PFSK-1 (cell line): Measurements from ENCODE around the gene TBC1D22A.

Experiments used
- POLR2AphosphoS5 ChIP-seq: IDR thresholded peaks from 2 replicates; pipeline ENCODE4 v1.6.1; 2012; ENCODE audit warnings: low read depth, mild to moderate bottlenecking, control low read depth, low read length, moderate library complexity
- REST ChIP-seq, 2 experiments: IDR thresholded peaks; 2 replicates each; pipeline versions ENCODE4 v1.6.1 to v1.8.0; 2011 to 2012; ENCODE audit warnings: low read depth in 2 of 2, low read length in 2 of 2, control low read depth in 1 of 2, inconsistent platforms in 1 of 2, mild to moderate bottlenecking in 1 of 2, moderate library complexity in 1 of 2; ENCODE audit not compliant: insufficient read depth in 1 of 2
- SIN3A ChIP-seq: IDR thresholded peaks from 2 replicates; pipeline ENCODE4 v1.6.1; 2012; ENCODE audit warnings: mild to moderate bottlenecking, low read length, moderate library complexity, borderline replicate concordance; ENCODE audit not compliant: insufficient read depth

DNA sequence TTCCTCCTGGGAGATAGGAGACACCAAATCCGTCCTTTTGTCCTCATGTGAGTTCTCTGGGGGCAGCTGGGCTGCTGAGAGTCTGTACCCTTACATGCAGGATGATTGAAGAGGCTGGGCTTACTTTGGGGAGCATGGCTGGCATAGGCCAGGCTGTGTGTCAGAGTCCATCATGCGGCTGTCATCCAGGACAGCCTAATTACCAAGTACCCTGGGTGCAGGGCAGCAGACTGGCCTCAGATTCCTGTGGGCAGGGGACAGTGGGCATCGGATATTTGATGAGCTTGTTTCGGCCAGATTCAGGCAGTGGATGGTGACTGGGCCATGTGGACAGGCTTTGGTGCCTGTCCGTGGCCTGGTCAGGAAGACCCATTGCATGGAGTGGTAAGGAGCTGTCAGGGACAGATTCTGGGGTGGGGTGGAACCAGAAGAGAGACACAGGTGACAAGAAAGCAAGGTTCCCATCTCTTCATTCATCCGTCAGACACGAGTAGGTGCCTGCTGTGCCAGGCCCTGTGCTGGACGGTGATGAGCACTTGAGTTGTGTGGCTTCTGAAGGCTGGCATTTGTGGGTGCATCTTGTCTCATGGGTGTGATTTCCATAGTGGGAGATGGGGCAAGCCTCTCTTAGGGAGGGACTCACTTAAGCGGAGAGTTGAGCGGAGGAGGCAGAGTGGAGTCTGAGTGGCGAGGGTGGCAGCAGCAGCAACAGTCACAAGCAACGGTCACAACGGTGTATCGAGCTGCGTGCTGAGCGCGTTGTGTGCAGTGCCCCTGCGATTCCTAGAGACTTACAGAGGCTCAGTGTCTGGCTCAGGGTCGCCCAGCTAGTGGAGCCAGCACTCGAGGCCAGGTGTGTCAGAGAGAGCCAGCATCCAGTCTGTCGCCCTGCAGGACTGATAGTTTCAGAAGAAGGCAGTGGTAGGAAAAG, 48.7 kb downstream of the TBC1D22A start:
- TF ChIP-seq SIN3A: no peak
- no peak for TF ChIP-seq POLR2AphosphoS5
- no peak for TF ChIP-seq REST (IDR thresholded peaks at IDR 0.05; ENCODE audit: insufficient read depth in 1 of 2, low read depth in 2 of 2, low read length in 2 of 2)
